WTC11 (cell line): ENCODE measurements around the gene ZNF747. TPM values are rescaled to one million over a fixed set of nuclear protein-coding genes. Genes with fewer than 3 reads are reported as not detected.

Experiments
- ATAC-seq: fragments of 200-7000 bp; cut with Tn5 transposase; 2 replicates; pipeline ENCODE4 v1.10.0; 2021; ENCODE audit warnings: mild to moderate bottlenecking, moderate library complexity
- CTCF ChIA-PET: fragments of 300-600 bp; sonication (Branson Sonifier 250); formaldehyde crosslinking; loops from one replicate; lab custom pipeline; 2021; ENCODE audit warnings: antibody characterized with exemption; lab: Charles Lee
- POLR2A ChIA-PET: fragments of 350-600 bp; sonication (Branson Sonifier 250); formaldehyde crosslinking; loops from one replicate; lab custom pipeline; 2021; ENCODE audit warnings: antibody characterized with exemption; lab: Charles Lee
- DNase-seq: peaks from one replicate; pipeline ENCODE4 v3.0.0; 2021; ENCODE audit warnings: low spot score
- H3K27ac Mint-ChIP-seq: 2 replicates; pipeline ENCODE4 v1.8.0; 2021; ENCODE audit warnings: mixed read lengths
- H3K27me3 Mint-ChIP-seq: 2 replicates; pipeline ENCODE4 v1.8.0; 2021; ENCODE audit warnings: low read depth, mild to moderate bottlenecking, moderate library complexity, mixed read lengths
- H3K36me3 Mint-ChIP-seq: 2 replicates; pipeline ENCODE4 v1.8.0; 2021; ENCODE audit warnings: mixed read lengths
- H3K4me1 Mint-ChIP-seq: 2 replicates; pipeline ENCODE4 v1.8.0; 2022; ENCODE audit warnings: mixed read lengths
- H3K4me3 Mint-ChIP-seq: 2 replicates; pipeline ENCODE4 v1.8.0; 2021; ENCODE audit warnings: mild to moderate bottlenecking, moderate library complexity, mixed read lengths
- H3K9me3 Mint-ChIP-seq: 2 replicates; pipeline ENCODE4 v1.8.0; 2021; ENCODE audit warnings: mixed read lengths
- AR ChIP-seq: fragments of 250-450 bp; sonication (Bioruptor Pico); IDR thresholded peaks from 2 replicates; pipeline ENCODE4 v1.9.0; 2021; ENCODE audit warnings: mild to moderate bottlenecking
- ATF3 ChIP-seq: sonication (generic); formaldehyde crosslinking; conservative IDR thresholded peaks from 2 replicates; pipeline ENCODE4 v1.8.1; 2022; ENCODE audit warnings: mild to moderate bottlenecking, missing genetic modification reagents
- E2F4 ChIP-seq: sonication (generic); formaldehyde crosslinking; IDR thresholded peaks from 2 replicates; pipeline ENCODE4 v1.8.1; 2022; ENCODE audit warnings: low read depth, mild to moderate bottlenecking, moderate library complexity, missing genetic modification reagents, borderline replicate concordance
- ERG ChIP-seq: fragments of 250-450 bp; sonication (Bioruptor Pico); IDR thresholded peaks from 2 replicates; pipeline ENCODE4 v1.8.0; 2021; ENCODE audit warnings: mild to moderate bottlenecking
- ETV6 ChIP-seq: sonication (generic); formaldehyde crosslinking; IDR thresholded peaks from 2 replicates; pipeline ENCODE4 v1.8.1; 2022; ENCODE audit warnings: mild to moderate bottlenecking, missing genetic modification reagents
- FOXP1 ChIP-seq: sonication (generic); formaldehyde crosslinking; IDR thresholded peaks from 2 replicates; pipeline ENCODE4 v1.8.0; 2022; ENCODE audit warnings: missing genetic modification reagents, mild to moderate bottlenecking, moderate library complexity, borderline replicate concordance
- HMGA2 ChIP-seq: fragments of 250-450 bp; sonication (Bioruptor Pico); IDR thresholded peaks from 2 replicates; pipeline ENCODE4 v1.4.0; 2021; ENCODE audit warnings: mild to moderate bottlenecking, moderate library complexity
- JUN ChIP-seq: sonication (generic); formaldehyde crosslinking; IDR thresholded peaks from 2 replicates; pipeline ENCODE4 v1.8.0; 2023; ENCODE audit warnings: mild to moderate bottlenecking, missing genetic modification reagents
- TP53 ChIP-seq: sonication (generic); formaldehyde crosslinking; IDR thresholded peaks from 2 replicates; pipeline ENCODE4 v1.8.1; 2023; ENCODE audit warnings: mild to moderate bottlenecking, missing genetic modification reagents
- ZNF138 ChIP-seq: sonication (generic); formaldehyde crosslinking; conservative IDR thresholded peaks from 2 replicates; pipeline ENCODE4 v1.8.1; 2022; ENCODE audit warnings: mild to moderate bottlenecking, moderate library complexity, missing genetic modification reagents
- ZNF219 ChIP-seq: sonication (generic); formaldehyde crosslinking; IDR thresholded peaks from 2 replicates; pipeline ENCODE4 v1.8.0; 2023; ENCODE audit warnings: missing genetic modification reagents, mild to moderate bottlenecking, borderline replicate concordance
- ZNF232 ChIP-seq: sonication (generic); formaldehyde crosslinking; IDR thresholded peaks from 2 replicates; pipeline ENCODE4 v1.8.0; 2022; ENCODE audit warnings: mild to moderate bottlenecking, missing genetic modification reagents
- ZNF263 ChIP-seq: sonication (generic); formaldehyde crosslinking; IDR thresholded peaks from 2 replicates; pipeline ENCODE4 v1.8.1; 2022; ENCODE audit warnings: low read depth, mild to moderate bottlenecking, moderate library complexity, missing genetic modification reagents
- ZNF281 ChIP-seq: sonication (generic); formaldehyde crosslinking; IDR thresholded peaks from 2 replicates; pipeline ENCODE4 v1.8.0; 2023; ENCODE audit warnings: mild to moderate bottlenecking, missing genetic modification reagents
- ZNF425 ChIP-seq: fragments of 250-450 bp; sonication (Bioruptor Pico); conservative IDR thresholded peaks from 2 replicates; pipeline ENCODE4 v1.9.0; 2021; ENCODE audit warnings: mild to moderate bottlenecking
- ZSCAN18 ChIP-seq: fragments of 250-450 bp; sonication (Bioruptor Pico); IDR thresholded peaks from 2 replicates; pipeline ENCODE4 v2.1.2; 2022; ENCODE audit warnings: mild to moderate bottlenecking, moderate library complexity
- total RNA-seq: library from RNA; stranded (reverse); gene quantifications from 3 replicates; pipeline ENCODE4 v1.2.3, GENCODE V29; 2021

Gene ZNF747
- total RNA-seq, 1 experiment from 2014 or later = 11.3 TPM

GRCh38 chr16:30582611-30583340 lies 48.1 kb upstream of the ZNF747 start (continued):
- no peak for TF ChIP-seq ETV6 (CRISPR knock-in tag)
- no peak for TF ChIP-seq ZSCAN18
- TF ChIP-seq E2F4 (CRISPR knock-in tag) = no peak
- TF ChIP-seq ZNF263 (CRISPR knock-in tag) = no peak
- no peak for TF ChIP-seq AR (CRISPR knock-in tag)

- Mint-ChIP-seq H3K9me3 (no peaks in the 10 kb centered on the region), H3K4me1 (peaks cover 8% of the 10 kb centered on the region; the same call in 1 of the 2 replicates), H3K4me3 (no peak overlapping the region), H3K27me3 (no peaks in the 10 kb centered on the region), H3K27ac (no peak overlapping the region), H3K36me3 (peaks cover 17% of the 10 kb centered on the region)
- TF ChIP-seq HMGA2 (CRISPR knock-in tag) (no peak), FOXP1 (CRISPR knock-in tag) (no peak), ZNF138 (CRISPR knock-in tag) (no peak), ATF3 (CRISPR knock-in tag) (no peak), ZNF281 (CRISPR knock-in tag) (no peak), ZNF425 (CRISPR knock-in tag) (no peak), TP53 (CRISPR knock-in tag) (no peak), JUN (CRISPR knock-in tag) (no peak), ERG (CRISPR knock-in tag) (no peak), ZNF232 (CRISPR knock-in tag) (no peak), ZNF219 (CRISPR knock-in tag) (no peak)
- ChIA-PET CTCF (no interaction called here), POLR2A (no interaction called here)
- no peak for ATAC-seq
- DNase-seq = no peak
These were observed 46.8 kb upstream of the ZNF747 start for GRCh38 chr16:30581457-30581856.
